HCT116 (cell line): Measurements from ENCODE around the gene DCUN1D1. TPM values are rescaled to one million over a fixed set of nuclear protein-coding genes. Genes with fewer than 3 reads are reported as not detected.

Experiments used
- ATAC-seq: fragments of 200-7000 bp; cut with Tn5 transposase; 2 replicates; pipeline ENCODE4 v1.9.1; 2020; ENCODE audit warnings: mild to moderate bottlenecking, moderate library complexity
- BruUV-seq: library from RNA; stranded (reverse); fragments of 400-500 nt; replicated peaks from 2 replicates; lab custom pipeline; 2021; lab: Mats Ljungman, UMichigan
- CTCF ChIA-PET: fragments of 300-600 bp; sonication (Branson Sonifier 250); formaldehyde crosslinking; loops from one replicate; lab custom pipeline; 2021; ENCODE audit warnings: antibody characterized with exemption; lab: Charles Lee
- POLR2A ChIA-PET: fragments of 300-600, 350-600 bp; sonication (Branson Sonifier 250); formaldehyde crosslinking; loops from one replicate; lab custom pipeline; 2021; ENCODE audit warnings: antibody characterized with exemption; lab: Charles Lee
- RAD21 ChIA-PET, 2 experiments: fragments of 300-600 bp; sonication (Branson Sonifier 250); formaldehyde crosslinking; loops; one replicate each; lab custom pipeline; 2023; ENCODE audit warnings: low total read pairs in 2 of 2; ENCODE audit not compliant: uncharacterized antibody in 2 of 2, unreplicated experiment in 2 of 2, low non-redundant PET in 1 of 2; lab: Charles Lee
- DNase-seq: peaks from one replicate; pipeline ENCODE4 v3.0.0-alpha.2; 2010; ENCODE audit warnings: low read depth, low spot score
- H2AFZ ChIP-seq: fragments of 200-600 bp; shearing (Covaris generic), sonication (generic); 2 replicates; pipeline ENCODE4 v1.6.1; 2017; ENCODE audit warnings: low read depth, mixed run types, mixed read lengths, antibody characterized with exemption, low read length; ENCODE audit not compliant: poor library complexity, severe bottlenecking
- H3K27ac ChIP-seq: 2 replicates; pipeline ENCODE4 v1.5.1; 2012; ENCODE audit warnings: low read depth, low read length
- H3K27me3 ChIP-seq: fragments of 200-600 bp; sonication (generic); 2 replicates; pipeline ENCODE4 v1.6.1; 2016; ENCODE audit warnings: mixed run types, low read length, mixed read lengths; ENCODE audit not compliant: insufficient read depth
- H3K36me3 ChIP-seq, 2 experiments: fragments of 200-500 bp in 1 of 2; fragments of 200-600 bp in 1 of 2; sonication (Bioruptor generic) in 1 of 2; sonication (generic) in 1 of 2; 2 replicates each; pipeline versions ENCODE4 v1.5.1 to v1.6.1; 2014 to 2016; ENCODE audit warnings: low read length in 2 of 2, inconsistent platforms in 1 of 2, mixed read lengths in 1 of 2, mixed run types in 1 of 2; ENCODE audit not compliant: insufficient read depth in 2 of 2, control insufficient read depth in 1 of 2
- H3K4me1 ChIP-seq, 2 experiments: fragments of 200-600 bp in 1 of 2; sonication (generic) in 1 of 2; 2 replicates each; pipeline versions ENCODE4 v1.5.1 to v1.6.1; 2012 to 2017; ENCODE audit warnings: low read length in 2 of 2, inconsistent platforms in 1 of 2, mild to moderate bottlenecking in 1 of 2, mixed read lengths in 1 of 2, mixed run types in 1 of 2, moderate library complexity in 1 of 2; ENCODE audit not compliant: insufficient read depth in 2 of 2, control insufficient read depth in 1 of 2
- H3K4me2 ChIP-seq: fragments of 200-600 bp; sonication (generic); 2 replicates; pipeline ENCODE4 v1.6.1; 2017; ENCODE audit warnings: mixed run types, low read length, mixed read lengths
- H3K4me3 ChIP-seq, 2 experiments: fragments of 200-600 bp in 1 of 2; sonication (generic) in 1 of 2; replicated peaks in 1 of 2; 2 replicates each; pipeline ENCODE4 v1.5.1; 2011 to 2016; ENCODE audit warnings: low read length in 2 of 2, control low read depth in 1 of 2, low read depth in 1 of 2, mild to moderate bottlenecking in 1 of 2, mixed read lengths in 1 of 2, mixed run types in 1 of 2
- H3K79me2 ChIP-seq: fragments of 200-600 bp; sonication (generic); 2 replicates; pipeline ENCODE4 v1.6.1; 2017; ENCODE audit warnings: mild to moderate bottlenecking, mixed run types, low read length, moderate library complexity, mixed read lengths; ENCODE audit not compliant: insufficient read depth
- H3K9ac ChIP-seq: fragments of 200-600 bp; sonication (generic); 2 replicates; pipeline ENCODE4 v1.6.1; 2016; ENCODE audit warnings: low read length, mixed read lengths
- H3K9me2 ChIP-seq: fragments of 200-600 bp; sonication (generic), shearing (Covaris generic); 2 replicates; pipeline ENCODE4 v1.6.1; 2017; ENCODE audit warnings: mixed run types, mild to moderate bottlenecking, moderate library complexity; ENCODE audit not compliant: insufficient read depth
- H3K9me3 ChIP-seq, 2 experiments: fragments of 200-500 bp in 1 of 2; fragments of 200-600 bp in 1 of 2; sonication (Bioruptor generic) in 1 of 2; sonication (generic) in 1 of 2; 2 replicates each; pipeline ENCODE4 v1.6.1; 2014 to 2017; ENCODE audit warnings: low read length in 2 of 2, mixed read lengths in 2 of 2, inconsistent platforms in 1 of 2, low read depth in 1 of 2, mild to moderate bottlenecking in 1 of 2, mixed run types in 1 of 2, moderate library complexity in 1 of 2; ENCODE audit not compliant: control insufficient read depth in 1 of 2, insufficient read depth in 1 of 2
- H4K20me1 ChIP-seq: fragments of 200-600 bp; sonication (generic), shearing (Covaris generic); 2 replicates; pipeline ENCODE4 v1.6.1; 2017; ENCODE audit warnings: mixed run types, mild to moderate bottlenecking, moderate library complexity; ENCODE audit not compliant: insufficient read depth
- CTCF ChIP-seq, 3 experiments: fragments of 200-600 bp in 1 of 3; sonication (generic) in 1 of 3; IDR thresholded peaks in 2 of 3; conservative IDR thresholded peaks in 1 of 3; 2 replicates each; pipeline ENCODE4 v1.5.1; 2012 to 2017; ENCODE audit warnings: low read depth in 2 of 3, low read length in 2 of 3, antibody characterized with exemption in 1 of 3, borderline replicate concordance in 1 of 3, control low read depth in 1 of 3, mild to moderate bottlenecking in 1 of 3, mixed read lengths in 1 of 3, mixed run types in 1 of 3, moderate library complexity in 1 of 3; ENCODE audit not compliant: insufficient read depth in 1 of 3
- EGR1 ChIP-seq: IDR thresholded peaks from 2 replicates; pipeline ENCODE4 v1.6.1; 2012; ENCODE audit warnings: low read depth
- EZH2phosphoT487 ChIP-seq: fragments of 200-600 bp; IDR thresholded peaks from 2 replicates; pipeline ENCODE4 v1.6.1; 2018; ENCODE audit warnings: antibody characterized with exemption, borderline replicate concordance
- FOSL1 ChIP-seq: IDR thresholded peaks from 2 replicates; pipeline ENCODE4 v1.6.1; 2012; ENCODE audit warnings: low read depth
- POLR2A ChIP-seq: IDR thresholded peaks from 2 replicates; pipeline ENCODE4 v1.7.0; 2011; ENCODE audit warnings: borderline replicate concordance; ENCODE audit not compliant: insufficient read depth, insufficient read length; ENCODE audit errors: extremely low read depth
- REST ChIP-seq: IDR thresholded peaks from 2 replicates; pipeline ENCODE4 v1.6.1; 2012; ENCODE audit warnings: low read depth
- SIN3A ChIP-seq: IDR thresholded peaks from 2 replicates; pipeline ENCODE4 v1.6.1; 2012; ENCODE audit warnings: low read depth
- SP1 ChIP-seq: IDR thresholded peaks from 2 replicates; pipeline ENCODE4 v1.6.1; 2012; ENCODE audit warnings: low read depth
- SRF ChIP-seq: IDR thresholded peaks from 2 replicates; pipeline ENCODE4 v1.6.1; 2012; ENCODE audit warnings: low read depth
- TCF7L2 ChIP-seq: IDR thresholded peaks from 2 replicates; pipeline ENCODE4 v1.7.0; 2011; ENCODE audit warnings: borderline replicate concordance, inconsistent platforms; ENCODE audit not compliant: insufficient read depth, insufficient read length; ENCODE audit errors: extremely low read depth
- YY1 ChIP-seq: IDR thresholded peaks from 2 replicates; pipeline ENCODE4 v1.6.1; 2011; ENCODE audit warnings: low read length, low read depth, moderate library complexity, mild to moderate bottlenecking; ENCODE audit not compliant: insufficient replicate concordance; ENCODE audit errors: extremely low read depth
- ZFX ChIP-seq: fragments of 450-650 bp; IDR thresholded peaks from 2 replicates; pipeline ENCODE4 v1.6.1; 2017
- ZNF274 ChIP-seq: fragments of 200-500 bp; sonication (Bioruptor generic); IDR thresholded peaks from 2 replicates; pipeline ENCODE4 v1.6.1; 2014; ENCODE audit warnings: mild to moderate bottlenecking, low read depth, low read length, inconsistent platforms
- intact Hi-C: fragments of 100-400 bp; cut with micrococcal nuclease; formaldehyde crosslinking; loops from 2 replicates; pipeline ENCODE4 v1.10.0; 2022
- total RNA-seq: library from RNA; stranded (reverse); gene quantifications from one replicate; pipeline ENCODE4 v1.2.1, GENCODE V29; 2021; ENCODE audit not compliant: unreplicated experiment

DCUN1D1 gene
- total RNA-seq, 1 experiment from 2014 or later = 46.9 TPM

GRCh38 chr3:182892226-182892625 lies 88.1 kb downstream of the DCUN1D1 start:
- RAD21 ChIA-PET = no interaction called here
- no peak overlapping the region for H3K9ac ChIP-seq
- no peak overlapping the region for H3K4me2 ChIP-seq
- POLR2A ChIA-PET = no interaction called here
- CTCF ChIA-PET = no interaction called here
- no peak overlapping the region for H3K4me3 ChIP-seq
- no peaks in the 10 kb centered on the region for H3K9me2 ChIP-seq
- H4K20me1 ChIP-seq = no peaks in the 10 kb centered on the region
- no peaks in the 10 kb centered on the region for H3K79me2 ChIP-seq
- no peak for TF ChIP-seq EZH2phosphoT487
- no peak for TF ChIP-seq TCF7L2
- TF ChIP-seq SIN3A = no peak
- no peak for TF ChIP-seq FOSL1
- no peak for TF ChIP-seq EGR1
- TF ChIP-seq ZNF274 = no peak
- TF ChIP-seq YY1 = no peak
- no peak for TF ChIP-seq REST
- no peak for TF ChIP-seq ZFX
- no peak for TF ChIP-seq SP1
- TF ChIP-seq CTCF (IDR thresholded peaks at IDR 0.05 in 2 of 3, conservative IDR thresholded peaks at IDR 0.05 in 1 of 3; ENCODE audit: borderline replicate concordance in 1 of 3, insufficient read depth in 1 of 3, low read depth in 2 of 3, low read length in 2 of 3) = no peak
- TF ChIP-seq SRF = no peak
- no peak for TF ChIP-seq POLR2A
- no TSS peak for BruUV-seq
- no peaks in the 10 kb centered on the region for H3K27me3 ChIP-seq
- ATAC-seq = no peak
- H3K27ac ChIP-seq = no peak overlapping the region
- no peaks in the 10 kb centered on the region for H3K9me3 ChIP-seq
- no peak overlapping the region for H2AFZ ChIP-seq
- intact Hi-C loops = no loop called here
- H3K36me3 ChIP-seq = no peaks in the 10 kb centered on the region
- H3K4me1 ChIP-seq = no peaks in the 10 kb centered on the region
- no peak for DNase-seq
